Measurements from ENCODE around the gene AEN. TPM values are rescaled to one million over a fixed set of nuclear protein-coding genes. Genes with fewer than 3 reads are reported as not detected.
"Not testable (repeated sequence)": the region's sequence is repeated elsewhere in the genome, so short reads cannot be mapped to it uniquely, and the experiment has no call there.

The AEN gene
- total RNA-seq, 4 donors from 2014 or later, result 21.6 to 32.8 (median 27.3) TPM

GRCh38 chr15:88630141-88630721, 9.1 kb downstream of the AEN start:
- peaks cover 22 to 28% of the 10 kb centered on the region in 2 donors for H3K36me3 ChIP-seq
- peaks cover 23 to 28% of the 10 kb centered on the region in 2 donors for H3K4me1 ChIP-seq

GRCh38 chr15:88630798-88631463, 9.8 kb downstream of the AEN start:
- whole genome bisulfite sequencing, 2 donors, result 66 to 68% methylated on average over 7 of the region's 7 CpGs
- Histone ChIP-seq H3K36me3 (peaks cover 22 to 28% of the 10 kb centered on the region in 2 donors), H3K4me3 (replicated peaks in 1 of 3) (no peak overlapping the region), H3K27me3 (no peaks in the 10 kb centered on the region), H3K27ac (peak overlapping the region; percentile 8 to 79 (median 73)), H3K4me1 (peaks cover 23 to 24% of the 10 kb centered on the region in 2 donors), H3K9me3 (no peaks in the 10 kb centered on the region)
- intact Hi-C loops (cut with DNase I), result no loop called here
- DNase-seq, result peak; percentile 53 to 60
- TF ChIP-seq POLR2A (IDR thresholded peaks at IDR 0.05), result no peak
- no peak for TF ChIP-seq CTCF (IDR thresholded peaks at IDR 0.05)

More at GRCh38 chr15:88630141-88630721, 9.1 kb downstream of the AEN start:
- no peak for TF ChIP-seq POLR2A (IDR thresholded peaks at IDR 0.05)
- no peak for TF ChIP-seq CTCF (IDR thresholded peaks at IDR 0.05)
- Histone ChIP-seq H3K27me3 (no peaks in the 10 kb centered on the region), H3K4me3 (replicated peaks in 1 of 3) (no peak overlapping the region), H3K9me3 (no peaks in the 10 kb centered on the region), H3K27ac (peak overlapping the region; percentile 30 to 79 (median 73))
- intact Hi-C loops (cut with DNase I), result no loop called here
- WGBS, 2 donors, result 75 to 78% methylated on average over 5 to 6 of the region's 9 CpGs
- peak in 1 of 2 donors; percentile 49 for DNase-seq

GRCh38 chr15:88631464-88632028, 10.4 kb downstream of the AEN start:
- Histone ChIP-seq H3K4me1 (peaks cover 23 to 24% of the 10 kb centered on the region in 2 donors), H3K9me3 (no peaks in the 10 kb centered on the region), H3K27me3 (no peaks in the 10 kb centered on the region), H3K36me3 (peaks cover 16 to 23% of the 10 kb centered on the region in 2 donors), H3K4me3 (replicated peaks in 1 of 3) (no peak overlapping the region), H3K27ac (peak overlapping the region; percentile 8 to 79 (median 73))
- TF ChIP-seq POLR2A (IDR thresholded peaks at IDR 0.05) (no peak), CTCF (IDR thresholded peaks at IDR 0.05) (no peak)
- intact Hi-C loops (cut with DNase I), result no loop called here
- 91% methylated on average over 11 to 12 of the region's 12 CpGs for WGBS, 2 donors
- DNase-seq, result peak in 1 of 2 donors; percentile 54

- H3K4me3 ChIP-seq (replicated peaks in 1 of 3); DNase-seq; H3K27me3 ChIP-seq; intact Hi-C loops (cut with DNase I); H3K9me3 ChIP-seq; H3K27ac ChIP-seq: not testable (repeated sequence)
- WGBS, 2 donors, result 86 to 93% methylated on average over 7 of the region's 7 CpGs
- peaks cover 11 to 13% of the 10 kb centered on the region in 2 donors for H3K36me3 ChIP-seq
- H3K4me1 ChIP-seq, result peaks cover 23 to 27% of the 10 kb centered on the region in 2 donors
Measured at GRCh38 chr15:88632797-88633196, 11.7 kb downstream of the AEN start.

GRCh38 chr15:88634449-88634848, 13.3 kb downstream of the AEN start:
- DNase-seq, result no peak
- Histone ChIP-seq H3K9me3 (no peaks in the 10 kb centered on the region), H3K36me3 (peaks cover 2 to 6% of the 10 kb centered on the region in 2 donors), H3K4me3 (replicated peaks in 1 of 3) (no peak overlapping the region), H3K27ac (no peak overlapping the region), H3K4me1 (peaks cover 36% of the 10 kb centered on the region in 2 donors), H3K27me3 (no peaks in the 10 kb centered on the region)
- intact Hi-C loops (cut with DNase I), result no loop called here
- WGBS, 2 donors, result 87 to 96% methylated on average over 2 of the region's 2 CpGs
- TF ChIP-seq CTCF (IDR thresholded peaks at IDR 0.05), result no peak
- TF ChIP-seq POLR2A (IDR thresholded peaks at IDR 0.05), result no peak

Measured in thyroid gland (tissue), 4 donors.